Neutrophil (primary cell): ENCODE results near the gene CNPY1.
A peak's percentile ranks its signal among the peaks of the same experiment; 100 is the strongest.

ENCODE experiments used
- H3K27ac ChIP-seq: fragments of 200-600 bp; sonication (generic); 2 replicates; pipeline ENCODE4 v1.5.1; 2016; ENCODE audit warnings: mild to moderate bottlenecking, moderate library complexity
- H3K27me3 ChIP-seq: fragments of 200-600 bp; sonication (generic); 2 replicates; pipeline ENCODE4 v1.6.0; 2016; ENCODE audit warnings: mild to moderate bottlenecking
- H3K36me3 ChIP-seq: fragments of 200-600 bp; sonication (generic); 2 replicates; pipeline ENCODE4 v1.5.1; 2017
- H3K4me1 ChIP-seq, 2 experiments: fragments of 200-600 bp in 1 of 2; sonication (generic) in 1 of 2; 1 replicate in 1 of 2; 2 replicates in 1 of 2; pipeline versions ENCODE4 v1.5.1 to v1.6.1; 2013 to 2016; ENCODE audit warnings: low read depth in 1 of 2, low read length in 1 of 2, mild to moderate bottlenecking in 1 of 2, moderate library complexity in 1 of 2; ENCODE audit not compliant: control insufficient read depth in 1 of 2, insufficient read depth in 1 of 2
- H3K4me3 ChIP-seq, 2 experiments: fragments of 200-600 bp in 1 of 2; sonication (generic) in 1 of 2; 1 replicate in 1 of 2; 2 replicates in 1 of 2; pipeline ENCODE4 v1.5.1; 2013 to 2016; ENCODE audit warnings: low read depth in 1 of 2, low read length in 1 of 2, mild to moderate bottlenecking in 1 of 2, moderate library complexity in 1 of 2
- H3K9me3 ChIP-seq: fragments of 200-600 bp; sonication (generic); 2 replicates; pipeline ENCODE4 v1.5.1; 2016
- CTCF ChIP-seq: fragments of 200-600 bp; sonication (generic); IDR thresholded peaks from 2 replicates; pipeline ENCODE4 v1.5.1; 2016; ENCODE audit warnings: antibody characterized with exemption

The CNPY1 gene

GRCh38 chr7:155491812-155492211, 54.5 kb downstream of the CNPY1 start:
- H3K27me3 ChIP-seq, result peaks cover 96% of the 10 kb centered on the region
- H3K27ac ChIP-seq, result no peak overlapping the region
- no peaks in the 10 kb centered on the region for H3K9me3 ChIP-seq
- TF ChIP-seq CTCF, result no peak
- no peak overlapping the region for H3K4me3 ChIP-seq
- H3K4me1 ChIP-seq, result peaks cover 14 to 19% of the 10 kb centered on the region in 2 experiments
- no peaks in the 10 kb centered on the region for H3K36me3 ChIP-seq

- Histone ChIP-seq H3K27ac (no peak overlapping the region), H3K27me3 (peaks cover 96% of the 10 kb centered on the region), H3K4me3 (peak overlapping the region; percentile 36 to 59), H3K4me1 (peaks cover 14 to 19% of the 10 kb centered on the region in 2 experiments), H3K9me3 (no peaks in the 10 kb centered on the region), H3K36me3 (no peaks in the 10 kb centered on the region)
- no peak for TF ChIP-seq CTCF
Observed at GRCh38 chr7:155490697-155491628, 55.4 kb downstream of the CNPY1 start.

DNA sequence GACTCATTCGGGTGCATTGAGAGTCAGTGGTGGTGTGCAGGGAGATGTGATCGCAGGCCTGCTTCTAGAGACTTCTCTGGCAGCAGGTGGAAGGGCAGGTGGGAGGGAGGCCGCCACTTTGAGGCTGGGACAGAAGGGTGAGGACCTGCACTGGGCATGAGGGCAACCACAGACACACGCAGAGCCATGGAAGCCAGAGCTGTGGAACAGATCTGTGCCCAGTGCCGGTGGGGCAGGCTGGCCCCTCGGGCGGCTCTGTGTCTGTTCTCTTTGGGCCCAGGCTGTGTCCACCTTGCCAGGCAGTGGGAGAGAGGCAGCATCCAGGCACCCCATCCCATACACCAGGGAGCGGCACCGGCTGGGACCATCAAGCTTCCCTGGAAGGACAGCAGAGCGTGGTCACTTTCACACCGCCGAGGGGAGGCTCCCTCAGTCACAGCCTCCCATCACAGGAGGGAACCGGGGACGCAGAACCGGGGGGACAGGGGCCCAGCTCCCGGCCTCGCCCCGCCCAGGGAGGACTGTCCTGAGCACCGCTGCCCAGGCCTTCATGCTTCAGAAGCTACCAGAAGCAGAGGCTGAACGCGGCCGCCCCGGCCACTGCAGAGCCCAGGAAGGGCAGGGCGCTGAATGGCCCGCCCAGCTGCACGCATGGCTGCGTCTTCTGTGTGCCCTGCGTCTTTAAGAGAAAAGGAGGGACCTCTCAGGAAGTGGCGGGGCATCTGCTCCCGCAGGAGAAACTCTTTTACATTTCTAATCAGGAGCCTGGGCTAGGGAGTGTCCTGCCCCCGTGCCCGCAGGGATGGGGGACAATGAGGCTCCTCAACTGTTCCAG, 56.3 kb downstream of the CNPY1 start:
- no peak overlapping the region for H3K27ac ChIP-seq
- H3K27me3 ChIP-seq, result peaks cover 97% of the 10 kb centered on the region
- peaks cover 14 to 19% of the 10 kb centered on the region in 2 experiments for H3K4me1 ChIP-seq
- no peaks in the 10 kb centered on the region for H3K9me3 ChIP-seq
- no peaks in the 10 kb centered on the region for H3K36me3 ChIP-seq
- peak overlapping the region; percentile 36 to 59 for H3K4me3 ChIP-seq
- no peak for TF ChIP-seq CTCF

DNA sequence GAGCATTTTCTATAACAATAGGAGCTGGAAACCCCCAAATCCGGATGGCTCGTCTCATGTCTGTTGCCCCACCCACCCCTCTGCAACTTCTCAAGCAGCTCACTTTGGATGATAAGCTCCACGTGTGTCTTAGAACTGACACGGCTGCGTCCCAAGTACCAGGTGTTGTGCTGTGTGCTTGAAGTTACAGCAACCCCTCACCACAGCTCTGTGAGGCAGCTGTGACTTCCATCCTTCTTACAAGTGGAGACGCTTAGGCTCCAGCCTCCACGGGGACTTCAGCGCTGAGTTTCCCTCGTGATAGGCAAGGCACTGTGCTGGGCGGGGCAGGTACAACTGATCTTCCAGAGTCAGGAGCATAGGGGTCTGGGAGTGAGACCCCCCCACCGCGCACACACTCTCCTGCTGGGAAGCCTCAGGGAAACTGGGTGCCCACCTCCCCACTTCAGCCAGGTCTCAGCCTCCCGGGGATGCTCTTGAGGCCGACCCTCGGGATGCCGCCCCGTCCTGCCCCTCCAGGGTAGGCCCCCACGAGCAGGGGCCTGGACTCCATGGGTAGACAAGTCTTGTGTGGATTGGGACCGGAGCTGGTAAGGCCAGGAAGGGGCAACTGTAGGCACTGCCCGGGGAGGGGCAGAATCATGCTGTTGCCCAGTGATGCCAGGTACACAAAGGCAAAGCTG, 57.1 kb downstream of the CNPY1 start:
- no peaks in the 10 kb centered on the region for H3K36me3 ChIP-seq
- H3K27ac ChIP-seq, result no peak overlapping the region
- no peaks in the 10 kb centered on the region for H3K9me3 ChIP-seq
- no peak overlapping the region for H3K4me3 ChIP-seq
- H3K4me1 ChIP-seq, result peaks cover 14 to 19% of the 10 kb centered on the region in 2 experiments
- TF ChIP-seq CTCF, result no peak
- peaks cover 97% of the 10 kb centered on the region for H3K27me3 ChIP-seq

- Histone ChIP-seq H3K9me3 (no peaks in the 10 kb centered on the region), H3K27me3 (peaks cover 97% of the 10 kb centered on the region), H3K36me3 (no peaks in the 10 kb centered on the region), H3K4me3 (no peak overlapping the region), H3K27ac (no peak overlapping the region), H3K4me1 (peaks cover 14 to 19% of the 10 kb centered on the region in 2 experiments)
- no peak for TF ChIP-seq CTCF
Observed at GRCh38 chr7:155488483-155489127, 57.8 kb downstream of the CNPY1 start.
